Hepatocyte (in vitro differentiated cells): ENCODE results near the gene RAB21.

Experiments used
- CTCF ChIP-seq: fragments of 200-600 bp; sonication (generic); IDR thresholded peaks from 2 replicates; pipeline ENCODE4 v1.5.1; 2016; ENCODE audit warnings: antibody characterized with exemption, mild to moderate bottlenecking; ENCODE audit not compliant: poor library complexity
- EZH2 ChIP-seq: fragments of 200-600 bp; sonication (generic); IDR thresholded peaks from 2 replicates; pipeline ENCODE4 v1.6.1; 2016; ENCODE audit warnings: antibody characterized with exemption, mild to moderate bottlenecking, borderline replicate concordance

- TF ChIP-seq CTCF (no peak), EZH2 (no peak)
These were observed 22.3 kb upstream of the RAB21 start for GRCh38 chr12:71732357-71732712.
